Stimulated activated memory B cell treated with anti-CD40 and anti-IgM and Interleukin-4, amounts not matched to agents 10 μg/mL and 1 μg/mL and 100 μg/mL, for 72 hours (primary cell): ENCODE measurements around the gene TENM4.

ENCODE experiments used
- ATAC-seq: fragments of 150-1000 bp; cut with Tn5 transposase; 2 replicates; pipeline ENCODE4 v1.10.0; 2021
- H3K27ac Mint-ChIP-seq: one replicate; pipeline ENCODE4 v1.8.0; 2022; ENCODE audit warnings: mild to moderate bottlenecking, mixed read lengths
- H3K27me3 Mint-ChIP-seq: one replicate; pipeline ENCODE4 v1.8.0; 2022; ENCODE audit warnings: mixed read lengths
- H3K36me3 Mint-ChIP-seq: one replicate; pipeline ENCODE4 v1.8.0; 2022; ENCODE audit warnings: mixed read lengths
- H3K4me1 Mint-ChIP-seq: one replicate; pipeline ENCODE4 v1.8.0; 2022; ENCODE audit warnings: mixed read lengths
- H3K4me3 Mint-ChIP-seq: one replicate; pipeline ENCODE4 v1.8.0; 2022; ENCODE audit warnings: mild to moderate bottlenecking, moderate library complexity, mixed read lengths
- H3K9me3 Mint-ChIP-seq: one replicate; pipeline ENCODE4 v1.8.0; 2022; ENCODE audit warnings: mixed read lengths

Gene TENM4

GRCh38 chr11:79071190-79071589 lies 369.6 kb downstream of the TENM4 start:
- Mint-ChIP-seq H3K4me3 (no peak overlapping the region), H3K27ac (no peak overlapping the region), H3K36me3 (no peaks in the 10 kb centered on the region), H3K27me3 (no peaks in the 10 kb centered on the region), H3K4me1 (no peaks in the 10 kb centered on the region), H3K9me3 (peaks cover 7% of the 10 kb centered on the region)
- ATAC-seq = no peak

GRCh38 chr11:79070518-79070917 lies 370.3 kb downstream of the TENM4 start:
- Mint-ChIP-seq H3K4me1 (no peaks in the 10 kb centered on the region), H3K4me3 (no peak overlapping the region)

GRCh38 chr11:79069504-79069903 lies 371.3 kb downstream of the TENM4 start:
- H3K4me3 Mint-ChIP-seq = no peak overlapping the region
- H3K36me3 Mint-ChIP-seq = no peaks in the 10 kb centered on the region
- no peaks in the 10 kb centered on the region for H3K9me3 Mint-ChIP-seq
- no peaks in the 10 kb centered on the region for H3K27me3 Mint-ChIP-seq
- no peak for ATAC-seq
- H3K4me1 Mint-ChIP-seq = no peaks in the 10 kb centered on the region
- no peak overlapping the region for H3K27ac Mint-ChIP-seq

More at GRCh38 chr11:79070518-79070917, 370.3 kb downstream of the TENM4 start:
- Mint-ChIP-seq H3K9me3 (no peaks in the 10 kb centered on the region), H3K27me3 (no peaks in the 10 kb centered on the region), H3K27ac (no peak overlapping the region), H3K36me3 (no peaks in the 10 kb centered on the region)
- no peak for ATAC-seq

- ATAC-seq = no peak
- no peaks in the 10 kb centered on the region for H3K4me1 Mint-ChIP-seq
- no peaks in the 10 kb centered on the region for H3K9me3 Mint-ChIP-seq
- H3K4me3 Mint-ChIP-seq = no peak overlapping the region
- no peaks in the 10 kb centered on the region for H3K27me3 Mint-ChIP-seq
- H3K27ac Mint-ChIP-seq = no peak overlapping the region
- H3K36me3 Mint-ChIP-seq = no peaks in the 10 kb centered on the region
These were observed 372.5 kb downstream of the TENM4 start for GRCh38 chr11:79068356-79068755.

- H3K9me3 Mint-ChIP-seq = no peaks in the 10 kb centered on the region
- no peak for ATAC-seq
- H3K4me3 Mint-ChIP-seq = no peak overlapping the region
- H3K27ac Mint-ChIP-seq = no peak overlapping the region
- H3K27me3 Mint-ChIP-seq = no peaks in the 10 kb centered on the region
- H3K4me1 Mint-ChIP-seq = no peaks in the 10 kb centered on the region
- H3K36me3 Mint-ChIP-seq = no peaks in the 10 kb centered on the region
These were observed 373.5 kb downstream of the TENM4 start for GRCh38 chr11:79067352-79067679.

GRCh38 chr11:79066456-79067351 lies 374.1 kb downstream of the TENM4 start:
- H3K9me3 Mint-ChIP-seq = no peaks in the 10 kb centered on the region
- H3K36me3 Mint-ChIP-seq = no peaks in the 10 kb centered on the region
- H3K27ac Mint-ChIP-seq = no peak overlapping the region
- no peak overlapping the region for H3K4me3 Mint-ChIP-seq
- H3K4me1 Mint-ChIP-seq = no peaks in the 10 kb centered on the region
- H3K27me3 Mint-ChIP-seq = no peaks in the 10 kb centered on the region
- peak; percentile 18 for ATAC-seq

- H3K27ac Mint-ChIP-seq = no peak overlapping the region
- H3K4me1 Mint-ChIP-seq = no peaks in the 10 kb centered on the region
- no peak overlapping the region for H3K4me3 Mint-ChIP-seq
- no peaks in the 10 kb centered on the region for H3K9me3 Mint-ChIP-seq
- ATAC-seq = no peak
- no peaks in the 10 kb centered on the region for H3K36me3 Mint-ChIP-seq
- H3K27me3 Mint-ChIP-seq = no peaks in the 10 kb centered on the region
These were observed 377.7 kb downstream of the TENM4 start for GRCh38 chr11:79062814-79063762.

- Mint-ChIP-seq H3K27ac (no peak overlapping the region), H3K4me1 (no peaks in the 10 kb centered on the region), H3K4me3 (no peak overlapping the region), H3K9me3 (no peaks in the 10 kb centered on the region), H3K36me3 (no peaks in the 10 kb centered on the region), H3K27me3 (peaks cover 20% of the 10 kb centered on the region)
- ATAC-seq = no peak
These were observed 380.5 kb downstream of the TENM4 start for GRCh38 chr11:79060081-79060953.

GRCh38 chr11:79059141-79059540 lies 381.7 kb downstream of the TENM4 start:
- no peaks in the 10 kb centered on the region for H3K9me3 Mint-ChIP-seq
- no peaks in the 10 kb centered on the region for H3K36me3 Mint-ChIP-seq
- peaks cover 20% of the 10 kb centered on the region for H3K27me3 Mint-ChIP-seq
- no peak overlapping the region for H3K27ac Mint-ChIP-seq
- ATAC-seq = no peak
- H3K4me3 Mint-ChIP-seq = no peak overlapping the region
- H3K4me1 Mint-ChIP-seq = no peaks in the 10 kb centered on the region

- Mint-ChIP-seq H3K4me1 (no peaks in the 10 kb centered on the region), H3K27ac (no peak overlapping the region), H3K27me3 (peaks cover 20% of the 10 kb centered on the region), H3K9me3 (no peaks in the 10 kb centered on the region), H3K4me3 (no peak overlapping the region), H3K36me3 (no peaks in the 10 kb centered on the region)
- ATAC-seq = no peak
These were observed 384.8 kb downstream of the TENM4 start for GRCh38 chr11:79055856-79056631.

GRCh38 chr11:79054636-79055035 lies 386.2 kb downstream of the TENM4 start:
- ATAC-seq = no peak
- H3K27ac Mint-ChIP-seq = no peak overlapping the region
- H3K4me1 Mint-ChIP-seq = no peaks in the 10 kb centered on the region
- H3K9me3 Mint-ChIP-seq = no peaks in the 10 kb centered on the region
- H3K27me3 Mint-ChIP-seq = peaks cover 20% of the 10 kb centered on the region
- no peaks in the 10 kb centered on the region for H3K36me3 Mint-ChIP-seq
- no peak overlapping the region for H3K4me3 Mint-ChIP-seq

GRCh38 chr11:79052544-79052943 lies 388.3 kb downstream of the TENM4 start:
- no peaks in the 10 kb centered on the region for H3K9me3 Mint-ChIP-seq
- H3K27me3 Mint-ChIP-seq = peaks cover 17% of the 10 kb centered on the region
- no peak overlapping the region for H3K27ac Mint-ChIP-seq
- no peaks in the 10 kb centered on the region for H3K36me3 Mint-ChIP-seq
- no peaks in the 10 kb centered on the region for H3K4me1 Mint-ChIP-seq
- ATAC-seq = no peak
- no peak overlapping the region for H3K4me3 Mint-ChIP-seq

GRCh38 chr11:79050786-79051185 lies 390.0 kb downstream of the TENM4 start:
- ATAC-seq = no peak
- Mint-ChIP-seq H3K27me3 (peaks cover under 1% of the 10 kb centered on the region), H3K4me1 (no peaks in the 10 kb centered on the region), H3K27ac (no peak overlapping the region), H3K36me3 (no peaks in the 10 kb centered on the region), H3K9me3 (no peaks in the 10 kb centered on the region), H3K4me3 (no peak overlapping the region)

- no peaks in the 10 kb centered on the region for H3K27me3 Mint-ChIP-seq
- H3K4me3 Mint-ChIP-seq = no peak overlapping the region
- H3K27ac Mint-ChIP-seq = no peak overlapping the region
- H3K4me1 Mint-ChIP-seq = no peaks in the 10 kb centered on the region
- ATAC-seq = no peak
- no peaks in the 10 kb centered on the region for H3K9me3 Mint-ChIP-seq
- no peaks in the 10 kb centered on the region for H3K36me3 Mint-ChIP-seq
These were observed 391.1 kb downstream of the TENM4 start for GRCh38 chr11:79049741-79050179.
